Stimulated activated CD4-positive, alpha-beta T cell treated with anti-CD3 and anti-CD28 coated beads, Interleukin-4, amount 100 ng/mL, for 4 hours (primary cell): ENCODE results near the gene DDIT3.
"Not testable (repeated sequence)": the region's sequence is repeated elsewhere in the genome, so short reads cannot be mapped to it uniquely, and the experiment has no call there.

Experiments used
- DNase-seq, 2 experiments: peaks; one replicate each; pipeline ENCODE4 v3.0.0-alpha.2; 2020

The DDIT3 gene

DNA sequence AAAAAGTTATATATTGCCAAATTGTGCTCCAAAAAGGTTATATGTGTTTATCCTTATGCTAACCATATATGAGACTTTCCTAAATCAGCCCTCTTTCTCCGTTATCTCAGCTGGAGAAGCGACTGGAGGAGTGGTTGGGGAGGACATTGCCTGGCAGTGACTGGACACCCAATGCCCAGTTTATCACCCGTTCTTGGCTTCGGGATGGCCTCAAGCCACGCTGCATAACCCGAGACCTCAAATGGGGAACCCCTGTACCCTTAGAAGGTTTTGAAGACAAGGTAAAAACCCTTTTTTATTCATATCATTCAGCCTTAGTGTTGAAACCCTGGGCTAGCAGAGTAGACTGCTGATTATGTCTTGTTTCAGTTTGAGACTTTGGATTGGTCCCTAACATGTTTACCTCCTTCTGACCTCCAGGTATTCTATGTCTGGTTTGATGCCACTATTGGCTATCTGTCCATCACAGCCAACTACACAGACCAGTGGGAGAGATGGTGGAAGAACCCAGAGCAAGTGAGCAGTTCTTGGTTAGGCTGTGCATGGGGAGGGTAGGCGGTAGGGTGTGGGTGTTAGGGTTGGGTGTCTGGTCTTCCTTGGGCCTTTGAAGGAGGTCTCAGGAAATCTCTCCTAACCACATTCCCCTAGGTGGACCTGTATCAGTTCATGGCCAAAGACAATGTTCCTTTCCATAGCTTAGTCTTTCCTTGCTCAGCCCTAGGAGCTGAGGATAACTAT is 8.6 kb downstream of the DDIT3 start:
- DNase-seq = no peak

GRCh38 chr12:57511161-57511560 is 9.2 kb downstream of the DDIT3 start:
- no peak for DNase-seq

DNA sequence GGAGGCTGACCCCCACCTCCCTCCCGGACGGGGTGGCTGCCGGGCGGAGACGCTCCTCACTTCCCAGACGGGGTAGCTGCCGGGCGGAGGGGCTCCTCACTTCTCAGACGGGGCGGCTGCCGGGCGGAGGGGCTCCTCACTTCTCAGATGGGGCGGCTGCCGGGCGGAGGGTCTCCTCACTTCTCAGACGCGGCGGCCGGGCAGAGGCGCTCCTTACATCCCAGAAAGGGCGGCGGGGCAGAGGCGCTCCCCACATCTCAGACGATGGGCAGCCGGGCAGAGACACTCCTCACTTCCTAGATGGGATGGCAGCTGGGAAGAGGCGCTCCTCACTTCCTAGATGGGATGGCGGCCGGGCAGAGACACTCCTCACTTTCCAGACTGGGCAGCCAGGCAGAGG is 12.5 kb downstream of the DDIT3 start:
- not testable (repeated sequence) for DNase-seq

- DNase-seq = not testable (repeated sequence)
Measured at GRCh38 chr12:57506541-57506940, 13.8 kb downstream of the DDIT3 start.

- not testable (repeated sequence) for DNase-seq
Measured at GRCh38 chr12:57502311-57502969, 17.9 kb downstream of the DDIT3 start.

DNA sequence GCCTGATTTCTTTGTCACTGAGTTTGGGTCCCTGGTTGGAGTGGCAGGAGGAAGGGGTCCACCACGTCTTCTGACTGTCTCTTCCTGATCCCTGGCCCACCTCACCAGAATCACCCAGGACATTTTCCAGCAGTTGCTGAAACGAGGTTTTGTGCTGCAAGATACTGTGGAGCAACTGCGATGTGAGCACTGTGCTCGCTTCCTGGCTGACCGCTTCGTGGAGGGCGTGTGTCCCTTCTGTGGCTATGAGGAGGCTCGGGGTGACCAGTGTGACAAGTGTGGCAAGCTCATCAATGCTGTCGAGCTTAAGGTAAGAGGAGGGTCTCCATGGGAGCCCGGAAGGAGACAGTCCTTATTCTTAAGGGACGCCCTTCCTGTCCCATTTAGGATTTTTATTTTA is 20.1 kb downstream of the DDIT3 start:
- no peak for DNase-seq

GRCh38 chr12:57498571-57498970 is 21.7 kb downstream of the DDIT3 start:
- DNase-seq = no peak

DNA sequence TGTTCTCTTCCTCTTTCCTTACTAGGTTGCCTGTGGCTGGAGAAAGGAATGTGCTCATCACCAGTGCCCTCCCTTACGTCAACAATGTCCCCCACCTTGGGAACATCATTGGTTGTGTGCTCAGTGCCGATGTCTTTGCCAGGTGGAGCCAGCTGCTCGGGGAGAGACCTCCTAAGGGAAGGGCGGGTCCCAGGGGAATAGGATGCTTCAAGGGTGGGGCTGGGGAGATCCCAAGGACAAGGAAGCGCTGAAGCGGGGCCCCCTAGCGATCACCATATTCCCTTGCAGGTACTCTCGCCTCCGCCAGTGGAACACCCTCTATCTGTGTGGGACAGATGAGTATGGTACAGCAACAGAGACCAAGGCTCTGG is 22.2 kb downstream of the DDIT3 start:
- no peak for DNase-seq

DNA sequence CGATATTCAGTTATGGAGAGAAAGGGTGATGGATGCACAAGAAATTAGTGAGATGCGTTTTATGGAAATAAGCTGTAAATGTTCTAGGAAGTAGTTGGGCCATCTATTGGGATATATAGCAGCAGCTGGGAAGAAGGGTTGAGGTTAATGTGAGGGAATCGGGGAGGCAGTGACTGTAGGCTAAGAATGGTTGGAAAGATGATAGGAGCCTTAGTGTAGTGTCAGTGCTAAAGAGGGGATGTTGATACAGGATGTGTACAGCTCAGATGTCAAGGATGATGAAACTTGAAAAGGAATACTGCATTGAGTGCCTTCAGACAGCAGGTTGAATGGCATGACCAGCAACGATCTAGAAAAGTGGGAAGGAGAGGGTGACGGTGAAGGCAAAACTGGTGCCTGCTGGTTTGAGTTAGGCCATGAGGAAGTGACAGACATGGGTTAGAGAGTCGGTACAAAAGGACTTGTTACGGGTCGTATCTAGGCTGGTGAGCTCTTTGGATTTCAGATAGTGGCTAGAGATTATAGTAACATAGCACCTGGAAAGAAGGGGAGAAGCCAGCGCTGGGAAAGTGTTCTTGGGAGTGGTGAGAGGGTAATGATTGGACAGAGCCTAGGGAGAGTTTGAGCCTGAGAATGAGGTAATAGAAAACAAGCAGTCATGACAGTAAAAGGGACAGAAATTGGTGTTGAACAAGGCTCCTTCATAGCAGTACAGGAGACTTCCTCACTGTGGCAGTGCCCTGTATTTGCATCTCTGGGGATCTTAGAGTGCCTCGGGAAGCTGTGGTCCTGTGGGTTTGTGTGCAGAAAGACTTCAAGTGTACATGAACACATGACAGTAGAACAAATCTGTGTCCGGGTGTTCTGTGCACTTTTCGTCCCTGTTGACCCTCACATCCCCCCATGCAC is 22.8 kb downstream of the DDIT3 start:
- DNase-seq = no peak

DNA sequence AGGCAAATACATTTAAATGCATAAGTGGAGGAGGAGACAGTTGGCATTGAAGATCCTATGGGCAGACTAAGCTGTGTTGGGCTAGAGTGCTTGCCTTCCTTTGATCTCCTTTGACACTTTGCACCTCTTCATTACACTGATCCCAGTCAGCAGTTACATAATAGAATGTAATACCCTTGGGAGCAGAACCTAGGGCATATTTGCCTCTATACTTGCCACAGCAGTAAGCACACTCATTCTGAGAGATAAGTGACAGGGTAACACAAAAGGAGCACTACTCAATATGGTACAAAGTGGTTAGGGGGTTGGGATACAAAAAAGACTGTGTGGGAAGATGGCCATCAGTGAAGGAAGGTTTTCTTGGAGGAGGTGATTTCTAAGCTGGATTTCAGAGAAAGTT is 23.5 kb downstream of the DDIT3 start:
- DNase-seq = no peak

DNA sequence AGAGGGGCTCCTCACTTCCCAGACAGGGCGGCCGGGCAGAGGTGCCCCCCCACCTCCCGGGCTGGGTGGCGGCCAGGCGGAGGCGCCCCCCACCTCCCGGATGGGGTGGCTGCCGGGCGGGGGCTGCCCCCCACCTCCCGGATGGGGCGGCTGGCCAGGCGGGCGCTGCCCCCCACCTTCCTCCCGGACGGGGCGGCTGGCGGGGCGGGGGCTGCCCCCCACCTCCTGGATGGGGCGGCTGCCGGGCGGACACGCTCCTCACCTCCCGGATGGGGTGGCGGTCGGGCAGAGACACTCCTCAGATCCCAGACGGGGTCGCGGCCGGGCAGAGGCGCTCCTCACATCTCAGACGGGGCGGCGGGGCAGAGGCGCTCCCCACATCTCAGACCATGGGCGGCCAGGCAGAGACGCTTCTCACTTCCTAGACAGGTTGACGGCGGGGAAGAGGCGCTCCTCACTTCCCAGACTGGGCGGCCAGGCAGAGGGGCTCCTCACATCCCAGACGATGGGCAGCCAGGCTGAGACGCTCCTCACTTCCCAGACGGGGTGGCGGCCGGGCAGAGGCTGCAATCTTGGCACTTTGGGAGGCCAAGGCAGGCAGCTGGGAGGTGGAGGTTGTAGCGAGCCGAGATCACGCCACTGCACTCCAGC is 25.1 kb downstream of the DDIT3 start:
- not testable (repeated sequence) for DNase-seq

DNA sequence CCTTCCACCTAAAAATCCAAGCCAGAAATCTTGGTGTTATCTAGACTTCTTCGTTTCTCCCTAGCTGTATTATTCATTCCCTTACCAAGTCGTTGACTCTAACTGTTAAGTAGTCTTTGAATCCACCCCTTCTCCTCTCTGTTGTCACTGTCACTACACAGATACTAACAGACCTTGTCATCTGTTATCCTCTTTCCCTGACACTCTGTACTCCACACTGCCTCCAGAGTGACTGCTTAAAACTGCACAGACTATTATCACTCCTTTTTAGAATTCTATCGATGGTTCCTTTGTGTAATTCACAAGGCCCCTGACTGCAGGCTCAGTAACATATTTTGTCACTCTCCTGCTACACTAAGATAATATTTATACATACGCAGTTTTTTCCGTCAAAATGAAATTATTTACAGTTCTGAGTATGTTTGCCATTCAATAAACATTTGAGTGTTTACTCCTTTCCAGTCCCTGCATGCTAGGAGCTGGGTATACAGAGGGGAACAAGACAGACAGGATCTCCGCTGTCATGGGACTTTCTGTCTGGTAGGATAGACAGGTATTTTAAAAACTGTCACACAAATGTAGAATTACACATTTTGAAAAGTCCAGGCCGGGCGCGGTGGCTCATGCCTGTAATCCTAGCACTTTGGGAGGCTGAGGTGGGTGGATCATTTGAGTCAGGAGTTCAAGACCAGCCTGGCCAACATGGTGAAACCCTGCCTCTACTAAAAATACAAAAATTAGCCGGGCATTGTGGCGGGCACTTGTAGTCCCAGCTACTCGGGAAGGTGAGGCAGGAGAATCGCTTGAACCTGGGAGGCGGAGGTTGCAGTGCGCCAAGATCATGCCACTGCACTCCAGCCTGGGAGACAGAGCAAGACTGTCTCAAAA is 28.7 kb downstream of the DDIT3 start:
- DNase-seq = no peak

DNA sequence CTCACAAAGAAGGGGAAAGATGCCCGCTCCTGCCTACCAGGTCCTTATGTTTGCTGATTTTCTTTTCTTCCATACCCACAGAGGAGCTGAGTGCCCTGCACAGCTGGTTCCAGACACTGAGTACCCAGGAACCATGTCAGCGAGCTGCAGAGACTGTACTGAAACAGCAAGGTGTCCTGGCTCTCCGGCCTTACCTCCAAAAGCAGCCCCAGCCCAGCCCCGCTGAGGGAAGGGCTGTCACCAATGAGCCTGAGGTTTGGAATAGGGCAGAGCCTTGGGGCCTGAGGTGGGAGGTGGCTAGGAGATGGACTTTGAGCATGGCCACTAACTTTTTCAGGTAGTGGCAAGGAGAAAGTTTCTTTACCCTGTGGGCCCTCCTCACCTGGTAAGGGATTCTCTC is 30.2 kb downstream of the DDIT3 start:
- DNase-seq = no peak

DNA sequence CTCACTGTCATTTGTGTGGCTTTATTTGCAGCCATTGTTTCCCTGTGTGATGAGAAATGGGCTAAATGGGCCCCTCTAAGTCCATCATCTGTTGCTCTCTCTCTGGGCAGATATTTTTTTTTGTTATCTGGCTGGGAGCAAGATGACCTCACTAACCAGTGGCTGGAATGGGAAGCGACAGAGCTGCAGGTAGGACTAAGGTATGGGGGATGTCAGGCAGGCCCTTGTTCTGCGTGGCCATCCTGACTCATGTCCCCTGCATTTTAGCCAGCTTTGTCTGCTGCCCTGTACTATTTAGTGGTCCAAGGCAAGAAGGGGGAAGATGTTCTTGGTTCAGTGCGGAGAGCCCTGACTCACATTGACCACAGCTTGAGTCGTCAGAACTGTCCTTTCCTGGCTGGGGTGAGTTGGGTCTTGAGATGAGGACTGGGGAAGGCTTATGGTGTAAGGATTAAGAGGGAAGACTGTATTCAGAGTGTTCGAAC is 31.1 kb downstream of the DDIT3 start:
- DNase-seq = no peak

GRCh38 chr12:57488402-57489156 is 31.7 kb downstream of the DDIT3 start:
- no peak for DNase-seq

DNA sequence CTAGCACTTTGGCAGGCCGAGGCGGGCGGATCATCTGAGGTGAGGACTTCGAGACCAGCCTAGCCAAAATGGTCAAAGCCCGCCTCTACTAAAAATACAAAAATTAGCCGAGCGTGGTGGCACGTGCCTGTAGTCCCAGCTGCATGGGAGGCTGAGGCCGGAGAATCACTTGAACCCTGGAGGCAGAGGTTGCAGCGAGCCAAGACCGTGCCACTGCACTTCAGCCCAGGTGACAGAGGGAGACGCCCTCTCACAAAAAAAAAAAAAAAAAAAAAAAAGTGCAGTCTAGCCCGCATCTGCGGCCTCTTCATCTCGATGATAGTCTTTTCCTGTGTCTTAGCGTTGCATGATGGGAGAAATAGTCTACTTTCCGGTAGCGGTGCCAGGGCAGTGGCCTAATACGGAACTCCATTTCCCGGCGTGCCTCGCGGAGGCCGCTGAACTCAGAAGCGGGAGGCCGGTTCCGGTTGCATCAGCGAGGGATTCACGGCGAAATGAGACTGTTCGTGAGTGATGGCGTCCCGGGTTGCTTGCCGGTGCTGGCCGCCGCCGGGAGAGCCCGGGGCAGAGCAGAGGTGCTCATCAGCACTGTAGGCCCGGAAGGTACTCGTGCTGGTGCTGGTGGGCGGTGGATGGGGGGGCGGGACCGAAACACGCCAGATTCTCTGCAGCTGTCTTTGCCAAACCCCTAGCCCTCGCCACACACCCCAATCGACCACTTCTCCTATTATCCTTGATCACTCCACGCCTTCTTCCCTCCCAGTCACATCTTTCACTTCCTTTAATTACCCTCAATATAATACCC is 32.5 kb downstream of the DDIT3 start, which contains the start of gene MARS1:
TSS of gene MARS1 (plus strand) at position 472 of the 805 bp plus-strand sequence. CDS start at position 495, 23 bp downstream.
- DNase-seq = peak; percentile 83 to 93

DNA sequence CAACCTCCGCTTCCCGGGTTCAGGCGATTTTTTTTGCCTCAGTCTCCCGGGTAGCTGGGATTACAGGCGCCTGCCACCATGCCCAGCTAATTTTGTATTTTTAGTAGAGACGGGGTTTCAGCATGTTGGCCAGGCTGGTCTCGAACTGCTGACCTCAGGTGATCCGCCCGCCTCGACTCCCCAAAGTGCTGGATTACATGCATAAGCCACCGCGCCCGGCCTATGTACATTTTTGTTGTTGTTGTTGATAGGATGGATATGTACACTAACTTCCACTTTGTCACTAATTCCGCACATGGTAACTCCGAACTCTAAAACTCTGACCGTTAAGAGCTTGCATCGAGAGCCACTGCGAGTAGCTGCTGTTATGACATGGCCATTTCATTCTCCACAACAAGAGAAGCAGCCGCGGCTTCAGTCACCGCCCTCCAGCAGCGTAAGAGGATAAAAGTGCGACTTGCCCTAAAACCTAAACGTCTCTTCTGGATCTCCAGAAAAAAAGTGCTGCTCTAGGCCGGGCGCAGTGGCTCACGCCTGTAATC is 33.2 kb downstream of the DDIT3 start:
- no peak for DNase-seq

- DNase-seq = no peak
Measured at GRCh38 chr12:57485695-57486094, 34.6 kb downstream of the DDIT3 start.

DNA sequence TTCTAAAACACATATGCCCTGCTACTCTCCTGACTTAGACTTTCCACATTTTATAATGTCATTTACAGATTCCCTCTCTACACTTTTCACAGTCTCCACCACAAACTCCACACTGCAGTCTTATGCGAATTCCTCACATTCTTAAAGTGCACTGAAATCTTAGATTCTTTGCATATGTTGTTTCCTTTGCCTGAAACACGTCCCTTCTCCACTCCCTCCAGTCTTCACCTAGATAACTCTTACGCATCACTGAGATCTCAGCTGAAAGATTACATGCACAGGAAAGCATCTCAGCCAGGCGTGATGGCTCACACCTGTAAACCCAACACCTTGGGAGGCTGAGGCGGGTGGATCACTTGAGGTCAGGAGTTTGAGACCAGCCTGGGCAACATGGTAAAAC is 36.8 kb downstream of the DDIT3 start:
- no peak for DNase-seq

GRCh38 chr12:57481671-57482070 is 38.6 kb downstream of the DDIT3 start:
- DNase-seq = no peak
